Endothelial cell of umbilical vein (primary cell): Measurements from ENCODE around the gene SLC17A9. TPM values are rescaled to one million over a fixed set of nuclear protein-coding genes. Genes with fewer than 3 reads are reported as not detected.

Source experiments
- BruUV-seq: library from RNA; stranded (reverse); fragments of 400-500 nt; replicated peaks from 2 replicates; lab custom pipeline; 2021; lab: Mats Ljungman, UMichigan
- CTCF ChIA-PET: fragments of 300-600, 350-600 bp; sonication (Branson Sonifier 250); formaldehyde crosslinking; loops from one replicate; lab custom pipeline; 2021; ENCODE audit warnings: antibody characterized with exemption, inconsistent platforms; lab: Charles Lee
- POLR2A ChIA-PET: fragments of 300-600, 350-600 bp; sonication (Branson Sonifier 250); formaldehyde crosslinking; loops from one replicate; lab custom pipeline; 2021; ENCODE audit warnings: antibody characterized with exemption, inconsistent platforms; lab: Charles Lee
- DNase-seq: peaks from one replicate; pipeline ENCODE4 v3.0.0-alpha.2; 2011; ENCODE audit warnings: low read depth, low spot score
- FAIRE-seq: peaks from 2 replicates; lab custom pipeline; 2011; peaks lifted over from hg19 to GRCh38; lab: Jason Lieb, UNC
- H2AFZ ChIP-seq: 2 replicates; pipeline ENCODE4 v1.6.0; 2012; ENCODE audit warnings: low read depth, low read length, control low read depth, inconsistent platforms
- H3K27ac ChIP-seq: 2 replicates; pipeline ENCODE4 v1.5.1; 2011; ENCODE audit warnings: low read depth, mild to moderate bottlenecking, control low read depth, low read length, moderate library complexity; ENCODE audit not compliant: insufficient read depth
- H3K27me3 ChIP-seq, 2 experiments: 2 replicates each; pipeline versions ENCODE4 v1.6.0 to v1.6.1; 2011; ENCODE audit warnings: low read length in 2 of 2, mixed read lengths in 1 of 2; ENCODE audit not compliant: control insufficient read depth in 2 of 2, insufficient read depth in 2 of 2
- H3K36me3 ChIP-seq, 2 experiments: 2 replicates in 1 of 2; 3 replicates in 1 of 2; pipeline ENCODE4 v1.5.1; 2011; ENCODE audit warnings: low read length in 2 of 2, mild to moderate bottlenecking in 1 of 2, moderate library complexity in 1 of 2; ENCODE audit not compliant: control insufficient read depth in 2 of 2, insufficient read depth in 2 of 2; ENCODE audit errors: extremely low read depth in 1 of 2
- H3K4me1 ChIP-seq: 3 replicates; pipeline ENCODE4 v1.5.1; 2011; ENCODE audit warnings: mild to moderate bottlenecking, low read length; ENCODE audit not compliant: control insufficient read depth, insufficient read depth; ENCODE audit errors: extremely low read depth
- H3K4me2 ChIP-seq: 2 replicates; pipeline ENCODE4 v1.6.1; 2011; ENCODE audit warnings: low read length, control low read depth, mixed read lengths; ENCODE audit not compliant: insufficient read depth
- H3K4me3 ChIP-seq, 3 experiments: fragments of 200-600 bp in 1 of 3; sonication (generic), shearing (Covaris generic) in 1 of 3; replicated peaks in 1 of 3; 2 replicates each; pipeline ENCODE4 v1.5.1; 2011 to 2016; ENCODE audit warnings: control low read depth in 3 of 3, low read length in 3 of 3, mild to moderate bottlenecking in 2 of 3, inconsistent platforms in 1 of 3, low read depth in 1 of 3, moderate library complexity in 1 of 3; ENCODE audit not compliant: insufficient read depth in 1 of 3
- H3K79me2 ChIP-seq: 2 replicates; pipeline ENCODE4 v1.6.0; 2012; ENCODE audit warnings: low read length, inconsistent platforms; ENCODE audit not compliant: control insufficient read depth, insufficient read depth
- H3K9ac ChIP-seq: replicated peaks from 2 replicates; pipeline ENCODE3; 2011; ENCODE audit warnings: low read length, control low read depth; ENCODE audit not compliant: insufficient read depth; ENCODE audit errors: extremely low read depth
- H3K9me1 ChIP-seq: replicated peaks from 3 replicates; pipeline ENCODE4 v1.6.0; 2011; ENCODE audit warnings: mild to moderate bottlenecking, low read length; ENCODE audit not compliant: control insufficient read depth, insufficient read depth; ENCODE audit errors: extremely low read depth
- H3K9me3 ChIP-seq: replicated peaks from 2 replicates; pipeline ENCODE4 v1.5.1; 2012; ENCODE audit warnings: low read length, inconsistent platforms; ENCODE audit not compliant: control insufficient read depth, insufficient read depth
- H4K20me1 ChIP-seq: replicated peaks from 2 replicates; pipeline ENCODE3; 2011; ENCODE audit warnings: mild to moderate bottlenecking, low read length; ENCODE audit not compliant: control insufficient read depth, insufficient read depth; ENCODE audit errors: extremely low read depth
- CTCF ChIP-seq, 2 donors: IDR thresholded peaks; 1 replicate in 1 of 2; 2 replicates in 1 of 2; pipeline ENCODE4 v1.5.1; 2011; ENCODE audit warnings: low read length in 2 of 2, mild to moderate bottlenecking in 2 of 2, moderate library complexity in 2 of 2, control low read depth in 1 of 2, inconsistent platforms in 1 of 2, low read depth in 1 of 2; ENCODE audit not compliant: insufficient read depth in 1 of 2; ENCODE audit errors: extremely low read depth in 1 of 2
- EZH2 ChIP-seq: IDR thresholded peaks from 2 replicates; pipeline ENCODE4 v1.6.1; 2012; ENCODE audit warnings: borderline replicate concordance, low read depth, mild to moderate bottlenecking, moderate library complexity, low read length, inconsistent platforms; ENCODE audit not compliant: severe bottlenecking
- FOS ChIP-seq: IDR thresholded peaks from 2 replicates; pipeline ENCODE4 v1.6.1; 2011; ENCODE audit warnings: mild to moderate bottlenecking, low read length, moderate library complexity, borderline replicate concordance; ENCODE audit not compliant: insufficient read depth
- GATA2 ChIP-seq: IDR thresholded peaks from 2 replicates; pipeline ENCODE4 v1.7.0; 2011; ENCODE audit warnings: low read depth, mild to moderate bottlenecking, moderate library complexity, mixed read lengths, low read length; ENCODE audit not compliant: insufficient read length, insufficient read depth
- JUN ChIP-seq: IDR thresholded peaks from 2 replicates; pipeline ENCODE4 v1.6.1; 2011; ENCODE audit warnings: borderline replicate concordance, low read depth; ENCODE audit not compliant: insufficient read length, insufficient read depth
- MAX ChIP-seq: IDR thresholded peaks from 2 replicates; pipeline ENCODE4 v1.6.1; 2011; ENCODE audit not compliant: insufficient read depth, insufficient read length
- MYC ChIP-seq: IDR thresholded peaks from one replicate; pipeline ENCODE4 v1.6.1; 2011; ENCODE audit warnings: mild to moderate bottlenecking, low read depth, low read length
- POLR2A ChIP-seq: IDR thresholded peaks from 2 replicates; pipeline ENCODE4 v1.6.1; 2012; ENCODE audit warnings: low read depth, mild to moderate bottlenecking, control low read depth, low read length
- POLR2AphosphoS5 ChIP-seq: IDR thresholded peaks from 2 replicates; pipeline ENCODE4 v1.6.1; 2012; ENCODE audit warnings: low read depth, mild to moderate bottlenecking, control low read depth, low read length, moderate library complexity; ENCODE audit not compliant: insufficient read depth
- dilution Hi-C: fragments of 300-500 bp; cut with MboI; formaldehyde crosslinking; loops from one replicate; pipeline ENCODE4 v1.15.0; 2019; ENCODE audit warnings: low sequenced_read_pairs; ENCODE audit not compliant: extremely low pct_ligation_motif_present
- intact Hi-C: fragments of 100-400 bp; cut with micrococcal nuclease; formaldehyde crosslinking; loops from one replicate; pipeline ENCODE4 v1.10.0; 2022
- polyA plus RNA-seq, 4 experiments: library from polyadenylated mRNA; depleted of rRNA in 3 of 4; stranded (reverse) in 3 of 4; unstranded in 1 of 4; fragments of >200 nt; gene quantifications; 2 replicates each; pipeline versions ENCODE4 v1.2.1 to v1.2.3, GENCODE V29; 2011 to 2012; ENCODE audit warnings: missing spikeins in 1 of 4
- total RNA-seq: library from RNA; stranded (reverse); gene quantifications from 2 replicates; pipeline ENCODE4 v1.2.3, GENCODE V29; 2021

Gene SLC17A9
- total and polyA plus RNA-seq, 2 donors (not counting 3 experiments of a cell fraction or from before 2014, with no cell fraction given), result 38.2 to 44.5 TPM

GRCh38 chr20:62969939-62970306 lies 17.4 kb downstream of the SLC17A9 start:
- Histone ChIP-seq H3K9ac (no peak overlapping the region), H3K9me1 (no peaks in the 10 kb centered on the region), H3K27me3 (peaks cover 21 to 22% of the 10 kb centered on the region in 2 experiments), H3K79me2 (no peaks in the 10 kb centered on the region), H3K4me2 (no peak overlapping the region), H2AFZ (no peak overlapping the region), H3K27ac (no peak overlapping the region), H4K20me1 (no peaks in the 10 kb centered on the region), H3K9me3 (no peaks in the 10 kb centered on the region), H3K4me1 (no peaks in the 10 kb centered on the region), H3K36me3 (peaks cover 2 to 4% of the 10 kb centered on the region in 2 experiments), H3K4me3 (no peak overlapping the region)
- CTCF ChIA-PET, result interaction anchor here (1.2 to 2.1 kb wide), 2 partner anchors 13 to 39 kb away, joined by 3 to 35 read pairs; no protein-coding TSS in a partner anchor
- POLR2A ChIA-PET, result no interaction called here
- dilution Hi-C loops, result no loop called here
- no TSS peak for BruUV-seq
- TF ChIP-seq MAX (no peak), MYC (no peak), CTCF (IDR thresholded peaks at IDR 0.05; ENCODE audit: extremely low read depth in 1 of 2, insufficient read depth in 1 of 2, low read depth in 1 of 2, low read length in 2 of 2) (no peak), GATA2 (no peak), POLR2AphosphoS5 (no peak), JUN (no peak), EZH2 (no peak), FOS (no peak), POLR2A (no peak)
- FAIRE-seq (no peak), DNase-seq (no peak)
- intact Hi-C loops, result no loop called here
